A673 (cell line): ENCODE measurements around the gene H1-8. TPM values are rescaled to one million over a fixed set of nuclear protein-coding genes. Genes with fewer than 3 reads are reported as not detected.
"Not testable (repeated sequence)": the region's sequence is repeated elsewhere in the genome, so short reads cannot be mapped to it uniquely, and the experiment has no call there.

Experiments
- BruUV-seq: library from RNA; stranded (reverse); fragments of 400-500 nt; replicated peaks from 2 replicates; lab custom pipeline; 2021; lab: Mats Ljungman, UMichigan
- CTCF ChIA-PET: fragments of 300-600 bp; sonication (Branson Sonifier 250); formaldehyde crosslinking; loops from one replicate; lab custom pipeline; 2022; ENCODE audit warnings: antibody characterized with exemption; lab: Charles Lee
- POLR2A ChIA-PET: fragments of 300-600 bp; sonication (Branson Sonifier 250); formaldehyde crosslinking; loops from one replicate; lab custom pipeline; 2022; ENCODE audit warnings: antibody characterized with exemption; ENCODE audit not compliant: low non-redundant PET; lab: Charles Lee
- DNase-seq: peaks from one replicate; pipeline ENCODE4 v3.0.0-alpha.2; 2015; ENCODE audit warnings: low spot score
- H3K27ac ChIP-seq: fragments of 200-600 bp; sonication (generic); 2 replicates; pipeline ENCODE4 v1.5.1; 2016; ENCODE audit warnings: mixed run types, low read depth, mild to moderate bottlenecking, mixed read lengths, antibody characterized with exemption, low read length; ENCODE audit not compliant: poor library complexity, severe bottlenecking
- H3K27me3 ChIP-seq: fragments of 200-600 bp; sonication (generic); replicated peaks from 2 replicates; pipeline ENCODE4 v1.6.1; 2017; ENCODE audit warnings: mixed run types, low read depth, mild to moderate bottlenecking, mixed read lengths, antibody characterized with exemption, low read length; ENCODE audit not compliant: insufficient read depth, poor library complexity
- H3K36me3 ChIP-seq: fragments of 200-600 bp; sonication (generic); 2 replicates; pipeline ENCODE4 v1.6.1; 2016; ENCODE audit warnings: mixed run types, mild to moderate bottlenecking, mixed read lengths, antibody characterized with exemption, low read length; ENCODE audit not compliant: insufficient read depth, poor library complexity, severe bottlenecking
- H3K4me1 ChIP-seq: fragments of 200-600 bp; sonication (generic); 2 replicates; pipeline ENCODE4 v1.6.1; 2017; ENCODE audit warnings: mixed run types, mild to moderate bottlenecking, mixed read lengths, antibody characterized with exemption, low read length; ENCODE audit not compliant: insufficient read depth, poor library complexity, severe bottlenecking
- H3K4me3 ChIP-seq: fragments of 200-600 bp; sonication (generic); 2 replicates; pipeline ENCODE4 v1.5.1; 2016; ENCODE audit warnings: low read depth, mixed run types, mild to moderate bottlenecking, mixed read lengths, low read length; ENCODE audit not compliant: poor library complexity, severe bottlenecking
- H3K9me3 ChIP-seq: fragments of 200-600 bp; sonication (generic); 2 replicates; pipeline ENCODE4 v1.6.1; 2016; ENCODE audit warnings: mixed run types, low read depth, mild to moderate bottlenecking, mixed read lengths, antibody characterized with exemption, low read length; ENCODE audit not compliant: poor library complexity, severe bottlenecking
- CTCF ChIP-seq: fragments of 300-800, 200-600 bp; sonication (generic); conservative IDR thresholded peaks from 2 replicates; pipeline ENCODE4 v1.5.1; 2017; ENCODE audit warnings: low read depth, mild to moderate bottlenecking, antibody characterized with exemption, low read length, moderate library complexity, mixed read lengths
- EZH2 ChIP-seq: fragments of 200-600 bp; sonication (generic); IDR thresholded peaks from 2 replicates; pipeline ENCODE4 v1.6.1; 2017; ENCODE audit warnings: borderline replicate concordance, low read depth, mild to moderate bottlenecking, mixed read lengths, antibody characterized with exemption, low read length; ENCODE audit not compliant: poor library complexity, severe bottlenecking
- intact Hi-C: fragments of 100-400 bp; cut with micrococcal nuclease; formaldehyde crosslinking; loops from one replicate; pipeline ENCODE4 v1.10.0; 2022; ENCODE audit not compliant: unreplicated experiment
- total RNA-seq: library from RNA; stranded (reverse); gene quantifications from 2 replicates; pipeline ENCODE4 v1.2.3, GENCODE V29; 2021

The H1-8 gene
- total RNA-seq, 1 experiment from 2014 or later: not detected

GRCh38 chr3:129514563-129514962, 28.4 kb upstream of the H1-8 start:
- H3K4me1 ChIP-seq: no peaks in the 10 kb centered on the region
- BruUV-seq: no TSS peak
- no peaks in the 10 kb centered on the region for H3K27me3 ChIP-seq
- DNase-seq: no peak
- intact Hi-C loops: no loop called here
- TF ChIP-seq EZH2 (no peak), CTCF (no peak)
- H3K9me3 ChIP-seq: no peaks in the 10 kb centered on the region
- H3K36me3 ChIP-seq: peaks cover 3% of the 10 kb centered on the region
- CTCF ChIA-PET: no interaction called here
- no peak overlapping the region for H3K4me3 ChIP-seq
- POLR2A ChIA-PET: no interaction called here
- H3K27ac ChIP-seq: no peak overlapping the region

- H3K36me3 ChIP-seq, H3K4me1 ChIP-seq, H3K27me3 ChIP-seq, H3K4me3 ChIP-seq, BruUV-seq, H3K27ac ChIP-seq, DNase-seq, POLR2A ChIA-PET, H3K9me3 ChIP-seq, CTCF ChIA-PET, intact Hi-C loops: not testable (repeated sequence)
These were observed 27.7 kb upstream of the H1-8 start for GRCh38 chr3:129515108-129515820.

GRCh38 chr3:129515821-129516432, 27.0 kb upstream of the H1-8 start:
- CTCF ChIA-PET, DNase-seq, intact Hi-C loops, H3K4me3 ChIP-seq, BruUV-seq, H3K27me3 ChIP-seq, H3K4me1 ChIP-seq, H3K27ac ChIP-seq, H3K36me3 ChIP-seq, POLR2A ChIA-PET, H3K9me3 ChIP-seq: not testable (repeated sequence)

GRCh38 chr3:129517516-129517915, 25.5 kb upstream of the H1-8 start:
- TF ChIP-seq EZH2: no peak
- no peak for TF ChIP-seq CTCF
- Histone ChIP-seq H3K4me1 (no peaks in the 10 kb centered on the region), H3K27ac (no peak overlapping the region), H3K27me3 (no peaks in the 10 kb centered on the region), H3K9me3 (no peaks in the 10 kb centered on the region), H3K36me3 (peaks cover 3% of the 10 kb centered on the region), H3K4me3 (no peak overlapping the region)
- intact Hi-C loops: no loop called here
- DNase-seq: no peak
- CTCF ChIA-PET: no interaction called here
- POLR2A ChIA-PET: no interaction called here
- BruUV-seq: no TSS peak
